Fibroblast of skin of abdomen (primary cell): Measurements from ENCODE around the gene NDUFS7.
"Not testable (repeated sequence)": the region's sequence is repeated elsewhere in the genome, so short reads cannot be mapped to it uniquely, and the experiment has no call there.

Experiments used
- DNase-seq: peaks from one replicate; pipeline ENCODE4 v3.0.0-alpha.2; 2013

The NDUFS7 gene

DNA sequence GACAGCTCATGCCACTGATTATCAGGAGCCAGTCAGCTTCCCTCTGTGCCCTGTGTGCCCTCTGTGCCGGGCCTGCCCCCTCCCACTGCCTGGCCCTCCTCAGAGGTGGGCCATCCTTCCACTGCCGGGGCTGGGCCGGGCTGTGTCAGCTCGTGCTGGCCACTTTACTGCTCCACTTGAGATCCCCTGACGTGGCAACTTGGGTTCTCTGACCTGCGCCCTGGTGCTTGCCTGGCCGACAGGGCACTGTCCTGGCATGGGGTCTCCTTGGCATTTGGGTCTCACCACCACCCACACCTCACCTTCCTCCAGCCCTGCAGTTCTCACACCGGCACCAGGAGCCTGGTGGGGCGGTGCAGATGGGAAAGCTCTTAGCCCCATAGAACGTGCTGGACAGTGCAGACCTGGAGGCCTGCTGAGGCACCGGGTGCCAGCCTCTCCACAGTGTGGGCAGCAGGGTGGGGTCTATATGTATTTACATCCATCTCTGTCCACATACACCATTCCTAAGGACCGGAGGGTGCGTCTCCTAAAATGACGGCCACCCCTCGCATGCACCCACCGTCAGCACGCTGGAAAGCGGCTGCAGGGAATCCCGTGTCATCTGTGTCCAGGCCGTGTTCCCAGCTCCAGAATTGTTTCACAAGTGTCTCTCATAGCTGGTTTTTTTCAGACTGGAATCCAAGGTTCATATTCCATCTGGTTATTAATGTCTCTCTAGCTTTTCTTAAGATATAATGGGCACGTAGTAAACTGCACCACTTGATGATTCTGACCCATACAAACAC is 35.4 kb downstream of the NDUFS7 start:
- no peak for DNase-seq

DNA sequence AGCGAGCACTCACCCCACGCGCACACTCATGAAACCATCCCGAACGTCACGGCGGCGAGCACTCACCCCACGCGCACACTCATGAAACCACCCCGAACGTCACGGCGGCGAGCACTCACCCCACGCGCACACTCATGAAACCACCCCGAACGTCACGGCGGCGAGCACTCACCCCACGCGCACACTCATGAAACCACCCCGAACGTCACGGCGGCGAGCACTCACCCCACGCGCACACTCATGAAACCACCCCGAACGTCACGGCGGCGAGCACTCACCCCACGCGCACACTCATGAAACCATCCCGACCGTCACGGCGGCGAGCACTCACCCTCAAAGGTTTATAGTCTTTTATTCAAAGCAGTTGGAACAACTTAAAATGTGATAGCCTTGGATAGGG is 36.4 kb downstream of the NDUFS7 start:
- not testable (repeated sequence) for DNase-seq

DNA sequence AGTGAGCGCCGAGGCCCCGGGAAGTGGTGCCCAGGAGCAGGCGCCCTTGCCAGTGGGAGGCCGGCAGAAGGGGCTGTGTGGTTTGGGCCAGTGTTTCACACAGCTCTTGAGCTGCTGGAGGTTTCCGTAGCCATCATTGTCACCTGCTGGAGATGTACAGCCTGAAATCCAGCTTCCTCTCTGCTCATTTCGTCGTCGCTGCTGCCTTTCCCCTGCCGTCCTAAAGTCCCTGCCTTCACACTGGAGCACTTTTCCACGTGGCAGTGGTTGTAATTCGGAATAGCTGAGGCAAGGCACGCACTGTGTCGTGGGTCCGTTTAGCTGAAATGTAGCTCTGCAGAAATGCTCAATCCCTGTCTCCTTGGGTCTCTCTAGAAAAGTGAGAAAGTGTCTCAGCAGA is 36.9 kb downstream of the NDUFS7 start:
- no peak for DNase-seq

DNA sequence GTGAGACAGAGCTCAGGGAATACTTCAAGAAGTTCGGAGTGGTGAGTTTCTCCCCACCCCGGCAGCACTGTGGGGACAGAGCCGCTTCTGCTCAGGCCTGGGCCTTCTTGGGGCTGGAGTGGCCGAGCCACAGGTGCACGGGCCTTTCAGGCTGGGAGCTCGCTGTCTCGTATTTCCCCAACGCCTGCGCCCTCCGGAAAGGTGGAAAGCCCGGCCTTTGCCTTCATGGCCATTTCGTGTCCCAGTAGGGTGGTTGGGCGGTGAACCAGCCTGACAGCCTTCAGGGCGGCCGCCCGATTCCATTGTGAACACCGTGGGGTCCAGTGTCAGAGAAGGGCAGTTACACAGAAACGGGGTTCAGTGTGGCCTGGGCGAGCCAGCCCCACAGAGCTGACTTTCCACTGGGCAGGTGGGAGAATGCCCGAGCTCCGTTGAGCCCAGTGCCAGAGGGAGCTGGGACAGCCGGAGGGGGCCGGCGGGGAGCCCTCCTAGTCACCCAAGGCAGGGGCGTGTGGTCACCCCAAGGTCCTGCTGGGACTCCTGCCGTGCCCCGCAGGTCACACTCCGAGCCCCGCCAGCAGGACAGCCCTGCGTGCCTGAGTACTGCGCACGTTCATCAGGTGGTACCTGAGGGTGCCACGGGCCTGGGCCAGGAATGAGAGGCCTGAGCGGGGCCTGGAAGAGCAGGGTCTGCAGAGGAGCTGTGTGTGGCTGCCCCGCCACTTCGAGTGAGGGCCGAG is 37.7 kb downstream of the NDUFS7 start:
- DNase-seq = no peak

DNA sequence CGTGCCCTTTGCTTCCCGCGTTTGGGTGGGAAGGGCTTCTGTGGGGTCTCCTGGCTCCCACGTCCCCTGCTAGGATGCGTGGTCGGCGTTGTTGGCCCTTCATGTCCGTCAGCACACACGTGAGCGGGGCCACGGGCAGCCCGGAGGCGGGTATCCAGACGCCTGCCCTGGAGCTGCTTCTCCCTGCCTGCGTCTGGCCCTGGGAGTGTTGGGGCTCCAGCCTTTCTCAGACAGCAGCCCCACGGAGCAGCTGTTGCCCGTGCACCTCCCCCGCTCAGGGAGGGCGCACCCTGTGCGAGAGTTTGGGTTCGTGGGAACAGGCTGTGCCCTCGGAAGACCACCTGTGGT is 38.2 kb downstream of the NDUFS7 start:
- DNase-seq = no peak

DNA sequence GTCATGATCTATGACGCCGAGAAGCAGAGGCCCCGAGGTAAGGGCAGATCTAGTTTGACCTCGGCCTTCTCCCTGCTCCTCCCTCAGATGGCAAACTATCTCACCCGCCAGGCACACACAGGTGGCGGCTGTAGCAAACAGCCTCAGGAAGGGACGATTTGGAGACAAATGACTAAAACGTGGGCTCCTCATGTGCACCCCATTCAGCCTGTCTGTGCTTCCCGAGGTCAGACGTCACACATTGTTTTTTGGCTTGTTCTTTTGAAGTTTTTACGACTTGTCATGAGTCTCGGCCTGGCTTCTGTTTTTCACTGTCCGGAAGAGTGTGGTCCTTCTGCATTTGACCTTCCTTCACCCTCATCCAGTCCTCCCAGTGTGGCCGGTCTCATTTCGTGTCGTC is 38.7 kb downstream of the NDUFS7 start:
- DNase-seq = no peak

DNA sequence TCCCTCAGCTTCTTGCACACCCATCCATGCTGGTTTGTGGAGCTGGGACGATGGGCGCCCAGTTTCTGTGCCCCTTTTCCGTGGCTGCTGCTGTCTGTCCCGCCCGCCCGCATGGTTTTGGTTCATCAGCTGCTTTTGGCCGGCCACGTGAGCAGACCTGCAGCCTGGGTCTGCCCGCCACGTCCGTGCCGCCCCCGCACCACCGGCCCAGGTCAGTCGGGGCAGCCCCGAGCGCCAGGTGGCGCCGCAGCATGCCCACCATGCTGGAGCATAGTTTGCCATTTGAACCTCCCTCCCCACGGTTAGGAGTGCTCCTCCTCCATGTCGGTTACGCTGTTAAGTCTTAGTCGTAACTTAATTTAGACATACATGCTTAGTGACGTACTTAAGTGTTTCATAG is 39.2 kb downstream of the NDUFS7 start:
- no peak for DNase-seq

DNA sequence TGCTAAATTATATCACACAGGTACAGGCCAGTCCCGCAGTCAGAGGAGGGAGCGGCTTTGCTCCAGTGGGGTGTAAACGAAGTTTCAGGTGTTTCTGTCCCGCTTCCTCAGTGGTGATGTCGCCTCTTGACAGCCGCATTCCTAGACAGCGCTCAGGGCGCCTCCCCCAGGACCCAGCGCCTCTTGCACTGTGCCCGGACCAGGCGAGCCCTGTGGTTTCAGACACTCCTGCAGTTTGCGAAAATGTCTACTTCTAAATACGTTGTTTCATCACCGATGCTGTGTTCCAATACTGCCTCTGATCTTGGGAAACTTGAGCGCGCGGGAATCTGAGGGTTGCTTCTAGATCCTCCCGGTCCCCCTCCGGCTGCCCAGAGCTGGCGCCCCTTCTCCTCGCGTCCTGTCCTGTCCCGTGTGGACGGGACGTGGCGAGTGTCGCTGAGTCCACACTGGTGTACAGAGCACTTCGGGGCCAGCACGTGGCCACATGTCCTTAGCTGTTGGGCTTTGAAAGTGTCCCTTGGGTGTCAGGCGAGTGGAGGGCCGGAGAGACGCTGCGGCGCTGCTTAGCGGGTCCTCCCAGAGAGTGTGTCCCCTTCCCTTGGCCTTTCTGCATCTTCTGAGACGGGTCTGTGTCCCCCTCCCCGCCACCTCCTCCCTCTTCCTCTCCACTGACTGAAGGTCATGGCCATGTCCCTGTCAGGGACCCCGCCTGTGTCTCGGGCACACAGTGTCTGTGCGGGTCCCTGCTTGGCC is 39.9 kb downstream of the NDUFS7 start:
- DNase-seq = no peak

DNA sequence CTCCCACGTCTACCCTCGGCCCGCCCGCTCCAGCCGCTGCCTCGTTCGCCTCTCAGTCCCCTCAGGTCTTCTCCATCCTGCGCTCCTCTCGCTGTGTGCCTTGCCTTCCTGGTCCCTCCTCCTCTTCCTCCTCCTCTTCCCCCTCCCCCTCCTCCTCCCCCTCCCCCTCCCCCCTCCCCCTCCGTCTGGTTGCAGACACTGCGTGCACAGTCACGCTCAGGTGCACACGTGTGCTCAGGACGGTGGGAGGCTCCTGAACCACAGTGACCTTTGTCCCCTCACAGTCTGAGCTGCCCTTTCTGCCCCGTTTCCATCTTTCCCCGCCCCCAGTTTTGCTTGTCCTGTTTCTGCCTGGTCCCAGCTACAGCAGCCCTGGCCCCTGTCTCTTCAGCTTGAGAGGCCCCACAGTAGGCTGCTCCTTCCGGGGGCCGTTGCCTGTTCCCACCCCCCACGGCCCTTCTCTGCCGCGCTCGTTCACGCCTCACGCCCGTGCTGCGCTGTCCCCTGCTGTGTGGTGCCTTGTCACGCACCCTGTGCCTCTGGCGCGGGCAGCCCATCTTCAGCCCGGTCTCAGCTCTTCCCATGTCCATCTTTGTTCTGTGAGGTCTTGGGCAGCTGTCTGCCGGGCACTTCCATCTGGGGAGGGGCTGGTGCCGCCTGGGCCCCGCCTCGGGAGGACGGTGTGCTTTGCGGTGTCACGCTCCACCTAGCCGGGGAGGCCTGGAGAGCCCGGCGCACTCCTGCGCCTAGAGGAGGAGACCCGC is 40.7 kb downstream of the NDUFS7 start:
- no peak for DNase-seq

DNA sequence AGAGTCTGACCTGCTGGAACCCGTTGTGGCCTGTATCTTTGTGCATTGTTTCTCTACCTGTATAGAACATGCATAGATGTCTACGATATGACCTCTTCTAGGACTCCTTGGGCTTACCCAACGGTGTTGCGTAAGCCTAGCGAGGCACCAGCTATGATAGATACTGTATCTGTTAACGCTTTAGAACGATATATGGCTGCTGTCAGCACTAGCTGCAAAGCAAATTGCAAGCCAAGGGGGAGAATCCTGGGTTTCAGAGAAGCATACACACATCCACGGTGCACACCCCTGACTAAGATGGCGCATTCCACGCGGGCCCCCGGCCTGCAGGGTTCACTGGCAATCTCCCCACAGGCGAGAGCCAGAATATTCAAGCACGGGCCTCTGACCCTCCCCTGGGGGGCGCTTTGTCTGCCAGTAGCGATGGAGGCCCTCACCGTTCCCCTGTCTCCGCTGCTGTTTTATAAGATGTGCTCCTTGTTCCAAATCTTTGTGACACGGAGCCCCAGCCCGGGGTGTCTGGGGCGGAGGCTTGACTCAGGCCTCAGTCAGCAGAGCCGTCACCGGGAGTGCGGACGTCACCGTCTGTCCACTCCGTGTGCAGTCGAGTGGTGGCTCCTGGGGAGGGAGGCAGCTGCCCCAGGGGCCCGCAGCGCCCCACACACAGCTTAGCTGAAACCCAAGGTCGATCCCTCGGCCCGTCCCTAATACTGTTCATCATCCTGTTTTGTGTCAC is 41.6 kb downstream of the NDUFS7 start:
- DNase-seq = no peak

DNA sequence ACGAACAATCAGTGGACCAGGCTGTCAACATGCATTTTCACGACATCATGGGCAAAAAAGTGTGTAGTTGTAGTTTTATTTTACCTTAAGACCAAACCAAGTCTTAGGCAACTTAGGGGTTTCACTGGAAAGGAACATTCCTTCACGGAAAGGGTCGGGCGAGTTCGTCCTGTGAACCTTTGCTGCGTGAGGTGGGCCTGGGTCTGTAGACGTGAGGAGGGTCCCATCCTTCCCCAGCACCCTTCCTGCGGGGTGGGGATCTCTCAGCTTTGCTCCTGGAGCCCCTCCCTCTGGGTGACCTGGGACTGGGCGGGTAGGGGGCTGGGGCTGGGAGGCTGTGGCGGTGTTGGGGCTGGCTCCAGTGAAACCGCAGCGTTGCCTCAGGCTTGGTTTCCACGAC is 42.2 kb downstream of the NDUFS7 start:
- no peak for DNase-seq

DNA sequence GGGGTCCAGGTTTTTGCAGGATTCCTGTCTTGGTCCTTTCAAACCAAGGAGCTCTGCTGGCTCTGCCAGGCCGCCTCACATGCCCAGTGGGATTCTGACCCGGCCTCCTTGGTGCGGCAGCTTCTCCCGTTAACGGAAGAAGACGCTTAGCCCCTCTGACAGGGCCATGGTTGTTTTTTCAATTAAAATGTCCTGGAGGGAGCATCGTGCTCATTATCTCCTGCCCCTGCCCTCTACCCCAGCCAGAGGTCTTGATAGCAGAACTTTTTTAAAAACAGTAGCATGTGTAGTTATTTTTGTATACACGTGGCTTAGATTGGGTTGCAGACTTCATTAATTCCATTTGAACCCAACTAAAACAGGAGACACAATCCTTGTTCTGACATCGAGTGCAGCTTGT is 43.0 kb downstream of the NDUFS7 start:
- DNase-seq = no peak

DNA sequence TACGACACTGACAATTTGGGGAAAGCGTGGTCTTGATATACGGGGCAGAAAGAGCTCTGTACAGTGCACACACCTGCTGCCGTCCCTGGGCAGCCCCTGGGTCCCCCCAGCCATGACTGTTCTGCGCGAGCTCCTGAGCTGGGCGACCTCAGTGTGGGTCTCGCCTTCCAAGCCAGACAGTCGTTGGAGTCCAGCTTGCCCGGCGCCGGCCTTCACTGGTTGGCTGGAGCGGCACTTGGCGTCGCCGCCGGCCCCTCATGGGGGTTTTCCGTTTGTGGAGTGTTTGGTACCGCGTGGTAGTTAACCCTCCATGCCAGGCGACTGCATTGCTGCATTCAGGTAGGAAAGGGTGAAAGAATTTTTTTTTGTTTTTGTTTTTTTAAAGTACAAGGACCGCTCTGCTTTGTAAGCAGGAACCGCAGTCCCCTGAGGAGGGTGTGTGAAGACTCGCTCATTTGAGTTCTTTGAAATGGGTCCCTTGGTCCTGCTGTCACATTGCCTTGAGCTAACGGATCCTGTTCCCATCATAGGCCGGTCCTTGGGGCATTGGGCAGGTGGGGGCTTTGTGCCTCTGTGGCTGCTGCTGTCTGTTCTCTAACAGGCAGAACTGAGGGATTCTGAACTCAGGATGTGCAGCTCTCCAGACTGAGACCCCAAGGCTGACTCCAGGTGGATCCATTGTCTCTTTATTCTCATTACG is 43.7 kb downstream of the NDUFS7 start:
- DNase-seq = no peak

DNA sequence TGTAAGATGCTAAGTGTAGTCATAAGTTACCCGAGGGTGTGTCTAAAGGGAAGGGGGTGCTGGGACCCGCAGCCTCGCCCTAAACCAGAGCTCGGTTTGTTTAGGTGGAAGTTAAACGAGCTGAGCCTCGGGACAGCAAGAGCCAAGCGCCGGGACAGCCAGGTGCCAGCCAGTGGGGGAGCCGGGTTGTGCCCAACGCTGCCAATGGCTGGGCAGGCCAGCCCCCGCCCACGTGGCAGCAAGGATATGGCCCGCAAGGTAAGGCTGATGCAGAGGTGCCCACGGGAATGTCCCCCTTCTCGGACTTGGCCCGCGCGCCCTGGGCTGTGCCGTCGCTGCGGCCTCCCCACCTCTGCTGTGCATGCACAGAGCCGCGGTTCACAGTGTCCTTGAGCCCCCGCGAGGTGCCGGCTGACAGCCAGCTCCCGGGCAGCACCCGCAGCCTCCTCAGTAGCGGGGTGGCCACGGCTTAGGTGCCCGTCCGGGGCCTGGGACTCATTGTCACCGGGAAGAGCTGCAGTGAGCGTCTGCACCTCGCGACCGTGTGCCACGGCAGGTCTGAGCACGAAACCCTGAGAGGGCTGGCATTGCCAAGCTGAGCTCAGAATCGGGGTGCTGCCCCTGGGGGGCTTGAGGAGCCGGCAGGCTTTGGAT is 45.2 kb downstream of the NDUFS7 start:
- DNase-seq = no peak

DNA sequence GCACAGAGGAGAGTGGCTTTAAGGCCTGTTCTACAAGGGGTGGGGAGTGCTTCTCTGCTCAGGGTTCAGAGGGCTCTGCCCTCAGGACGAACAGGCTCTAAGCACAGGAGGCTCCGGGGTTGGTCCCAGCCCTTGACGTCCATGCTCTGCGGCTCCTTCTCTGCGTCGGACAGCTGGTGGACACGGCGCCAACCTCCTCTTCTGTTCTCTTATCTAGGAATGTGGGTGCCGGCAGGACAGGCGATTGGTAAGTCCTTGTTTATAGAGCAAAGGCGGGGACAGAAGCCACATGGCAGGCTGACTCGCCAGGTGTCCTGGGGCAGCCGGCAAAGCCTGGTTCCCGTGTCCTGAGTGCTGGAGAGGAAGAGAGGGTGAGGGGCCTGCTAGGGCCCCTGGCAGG is 46.0 kb downstream of the NDUFS7 start:
- DNase-seq = no peak

DNA sequence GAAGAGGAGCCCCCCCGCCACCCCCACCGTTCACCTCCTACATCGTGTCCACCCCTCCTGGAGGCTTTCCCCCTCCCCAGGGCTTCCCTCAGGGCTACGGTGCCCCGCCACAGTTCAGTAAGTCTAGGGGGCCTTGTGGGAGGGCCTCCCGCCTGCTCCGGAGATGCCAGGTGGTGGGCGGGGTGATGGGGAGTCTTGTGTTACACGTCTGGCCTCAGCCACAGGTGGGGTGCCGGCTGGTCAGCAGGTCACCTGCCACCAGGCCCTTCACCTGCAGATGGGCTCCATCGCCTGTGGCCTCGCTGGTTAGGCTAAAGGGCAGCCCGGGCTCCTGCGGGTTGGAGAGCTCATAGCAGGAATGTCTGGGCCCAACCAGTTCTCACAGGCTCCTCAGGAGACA is 46.5 kb downstream of the NDUFS7 start:
- DNase-seq = no peak

DNA sequence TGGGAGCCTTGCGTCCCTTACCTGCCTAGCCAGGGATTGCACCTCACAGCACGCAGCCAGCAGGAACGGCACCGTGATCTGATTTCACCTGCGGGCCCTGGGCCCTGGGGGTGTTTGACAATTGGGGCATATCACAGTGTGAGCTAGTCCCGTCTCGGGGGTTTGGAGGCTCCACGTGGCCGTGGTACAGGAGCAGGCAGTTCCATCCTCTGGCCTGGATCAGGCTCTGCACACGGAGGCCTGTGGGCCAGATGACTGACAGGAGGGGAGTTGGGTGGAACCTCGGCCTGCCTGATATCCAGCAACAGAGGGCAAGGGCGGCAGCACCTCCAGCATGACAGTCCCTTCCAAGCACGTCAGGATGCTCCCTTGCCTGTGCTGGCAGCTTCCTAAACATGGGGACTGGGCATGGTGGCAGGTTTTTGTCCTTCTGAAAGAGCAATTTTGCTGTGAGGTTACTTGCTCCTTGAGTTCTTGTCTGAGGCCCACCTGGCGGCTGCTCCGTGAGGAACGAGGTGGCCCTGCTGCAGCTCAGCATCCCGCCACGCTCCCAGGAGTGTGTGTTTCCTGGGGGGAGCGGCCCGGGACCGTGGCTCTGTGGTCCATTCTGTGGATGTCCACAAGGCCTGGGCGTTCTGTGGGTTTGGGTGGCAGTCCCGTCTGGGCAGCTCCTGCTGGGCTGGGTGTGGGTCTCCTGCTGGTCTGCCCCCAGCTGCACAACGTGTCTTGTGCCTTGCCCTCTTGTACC is 48.2 kb downstream of the NDUFS7 start:
- DNase-seq = no peak

DNA sequence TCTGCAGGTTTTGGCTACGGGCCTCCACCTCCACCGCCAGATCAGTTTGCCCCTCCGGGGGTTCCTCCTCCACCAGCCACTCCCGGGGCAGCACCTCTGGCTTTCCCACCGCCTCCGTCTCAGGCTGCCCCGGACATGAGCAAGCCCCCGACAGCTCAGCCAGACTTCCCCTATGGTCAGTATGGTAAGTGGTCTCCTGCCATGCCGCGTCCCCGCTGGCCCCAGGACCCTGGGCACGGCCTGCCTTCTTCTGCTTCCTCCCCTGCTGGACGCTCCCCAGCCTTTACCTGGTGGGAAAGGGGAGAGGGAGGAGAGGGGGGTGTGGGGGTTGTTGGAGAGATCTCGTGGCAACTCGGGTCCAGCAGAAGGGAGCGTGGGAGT is 48.8 kb downstream of the NDUFS7 start:
- no peak for DNase-seq

DNA sequence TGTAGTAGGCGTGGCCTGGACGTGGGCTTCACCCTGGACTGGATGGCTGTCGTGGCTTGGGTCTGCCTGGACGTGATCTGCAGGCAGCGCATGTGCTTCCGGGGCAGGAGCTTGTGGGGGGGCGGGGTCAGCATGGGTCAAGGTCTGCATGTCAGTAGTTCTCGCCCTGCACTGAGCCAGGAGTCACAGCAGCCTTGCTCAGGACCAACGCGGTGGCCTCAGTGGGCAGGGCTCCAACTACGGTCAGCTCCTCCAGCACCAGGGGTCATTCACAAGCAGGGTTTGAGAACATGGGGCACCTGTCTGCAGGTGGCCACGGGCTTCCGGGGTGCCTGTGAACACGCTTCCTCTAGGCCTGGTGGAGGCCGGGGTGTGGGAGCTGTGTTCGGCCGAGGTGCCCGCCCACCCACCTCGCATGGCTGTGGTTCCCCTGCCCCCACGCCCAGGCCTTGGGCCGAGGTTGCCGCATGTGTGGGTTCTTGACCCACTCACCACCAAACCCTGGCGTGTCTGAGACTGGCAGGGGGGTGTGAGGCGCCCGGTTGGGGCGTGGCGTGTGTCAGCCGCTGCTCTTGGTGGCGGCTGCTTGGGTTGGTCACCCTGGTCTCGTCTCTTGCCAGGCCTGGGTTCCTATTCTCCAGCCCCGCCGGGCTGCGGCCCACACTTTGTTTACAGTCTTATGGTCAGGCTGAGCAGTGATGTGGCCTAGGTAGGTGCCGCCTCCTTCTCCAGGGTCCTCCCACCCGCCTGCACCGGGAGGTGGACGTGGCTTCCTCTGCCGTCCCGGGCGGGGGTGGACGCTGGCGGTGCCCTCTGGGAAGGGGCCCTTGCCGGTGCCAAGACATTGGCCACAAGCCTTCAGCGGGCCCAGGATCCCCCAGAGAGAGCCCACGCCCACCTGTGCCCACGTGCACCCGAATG is 49.7 kb downstream of the NDUFS7 start:
- DNase-seq = no peak
